ENCODE measurements around the gene ADAMTS15.

ADAMTS15 gene

DNA sequence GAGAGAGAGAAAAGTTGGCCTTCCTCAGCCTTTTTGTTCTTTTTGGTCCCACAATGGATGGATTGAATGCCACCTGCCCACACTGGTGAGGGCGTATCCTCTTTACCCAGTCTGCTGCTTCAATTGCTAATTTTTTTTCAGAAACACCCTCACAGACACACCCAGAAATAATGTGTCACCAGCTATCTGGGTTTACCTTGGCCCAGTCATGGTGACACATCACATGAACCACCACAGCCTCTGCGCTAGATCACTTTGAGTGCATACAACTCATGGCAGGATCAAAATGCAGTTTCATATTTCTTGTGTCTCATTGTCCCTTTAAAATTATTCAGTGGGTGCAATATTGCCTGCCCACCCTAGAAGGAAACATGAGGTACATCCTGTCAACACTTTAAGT, 63.3 kb downstream of the ADAMTS15 start:
- no peak for DNase-seq (ENCODE audit: low read depth in 3 of 3)

DNA sequence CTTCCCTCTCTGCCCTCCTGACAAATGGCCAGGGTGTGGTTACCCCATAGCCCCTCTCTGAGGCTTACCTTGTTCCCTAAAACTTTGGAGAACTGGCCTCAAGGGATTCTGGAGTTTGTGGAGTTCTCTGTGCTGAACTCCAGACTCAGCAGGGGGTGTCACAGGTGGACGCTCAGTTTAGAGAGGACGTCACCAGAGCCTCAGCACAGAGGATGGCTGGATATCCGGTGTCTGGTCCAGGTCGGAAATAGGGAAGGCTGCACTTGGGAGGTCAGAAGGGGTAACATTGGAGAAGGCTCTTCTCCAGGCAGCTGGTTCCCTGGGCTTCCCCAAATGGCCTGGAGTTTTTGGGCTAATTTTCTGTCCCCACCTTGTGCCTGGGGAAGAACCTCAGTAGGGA, 64.2 kb downstream of the ADAMTS15 start:
- DNase-seq (ENCODE audit: low read depth in 3 of 3) = no peak

DNA sequence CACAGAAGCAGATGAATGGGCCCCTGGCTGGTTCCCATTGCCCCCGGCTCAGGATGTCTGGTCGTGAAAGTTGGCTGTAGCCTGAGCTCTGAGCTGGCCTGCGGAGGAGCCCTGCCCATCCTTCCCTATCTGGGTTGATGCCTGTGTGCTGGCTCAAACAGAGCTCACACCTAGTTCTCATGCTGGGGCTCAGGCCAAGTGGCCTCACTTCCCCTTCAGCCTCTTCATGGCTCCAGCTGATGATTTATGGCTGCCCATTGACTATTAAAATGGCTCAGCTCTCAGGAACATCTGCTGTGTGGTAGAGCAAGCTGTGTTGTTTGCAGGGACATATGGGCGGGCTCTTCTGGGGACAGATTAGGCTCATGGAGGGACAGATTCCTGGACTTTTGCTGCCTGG, 64.7 kb downstream of the ADAMTS15 start:
- DNase-seq (ENCODE audit: low read depth in 3 of 3) = no peak

DNA sequence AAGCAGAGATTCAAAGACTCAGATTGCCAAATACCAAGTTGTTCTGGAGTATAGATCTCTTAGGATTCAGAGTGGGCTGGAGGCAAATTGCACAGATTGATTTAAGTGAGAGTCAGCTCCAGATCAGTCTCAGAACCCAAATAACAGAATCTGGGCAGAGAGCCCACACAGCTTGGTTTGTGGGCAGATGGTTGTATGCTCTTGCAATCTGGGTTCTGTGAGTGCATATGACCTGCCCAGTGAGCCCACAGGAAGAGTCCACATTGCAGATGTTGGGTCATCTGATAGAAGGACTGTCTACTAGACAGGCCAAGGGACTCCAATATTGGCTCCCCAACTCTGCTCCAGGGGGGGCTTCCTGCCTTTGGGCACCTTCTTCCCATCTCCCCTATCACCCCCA, 65.9 kb downstream of the ADAMTS15 start:
- DNase-seq (ENCODE audit: low read depth in 3 of 3) = no peak

DNA sequence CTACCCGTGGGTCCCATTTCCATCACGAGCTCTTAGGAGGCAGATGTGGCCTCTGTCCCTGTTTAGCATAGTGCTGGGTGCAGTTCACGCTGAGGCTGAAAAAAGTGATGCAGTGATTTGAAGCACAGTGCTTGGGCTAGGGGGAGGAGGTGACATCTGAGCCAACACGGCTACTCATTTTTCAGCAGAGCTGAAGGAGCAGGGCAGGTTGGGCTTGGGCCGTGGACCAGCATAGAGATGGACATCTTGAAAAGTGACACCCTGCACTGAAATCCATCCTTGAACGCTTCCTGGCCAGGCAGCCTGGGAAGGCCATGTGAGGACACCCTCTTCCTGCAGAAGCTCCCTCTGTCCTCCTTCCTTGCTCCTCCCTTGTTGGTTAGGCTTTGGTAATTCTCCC, 66.4 kb downstream of the ADAMTS15 start:
- no peak for DNase-seq (ENCODE audit: low read depth in 3 of 3)

DNA sequence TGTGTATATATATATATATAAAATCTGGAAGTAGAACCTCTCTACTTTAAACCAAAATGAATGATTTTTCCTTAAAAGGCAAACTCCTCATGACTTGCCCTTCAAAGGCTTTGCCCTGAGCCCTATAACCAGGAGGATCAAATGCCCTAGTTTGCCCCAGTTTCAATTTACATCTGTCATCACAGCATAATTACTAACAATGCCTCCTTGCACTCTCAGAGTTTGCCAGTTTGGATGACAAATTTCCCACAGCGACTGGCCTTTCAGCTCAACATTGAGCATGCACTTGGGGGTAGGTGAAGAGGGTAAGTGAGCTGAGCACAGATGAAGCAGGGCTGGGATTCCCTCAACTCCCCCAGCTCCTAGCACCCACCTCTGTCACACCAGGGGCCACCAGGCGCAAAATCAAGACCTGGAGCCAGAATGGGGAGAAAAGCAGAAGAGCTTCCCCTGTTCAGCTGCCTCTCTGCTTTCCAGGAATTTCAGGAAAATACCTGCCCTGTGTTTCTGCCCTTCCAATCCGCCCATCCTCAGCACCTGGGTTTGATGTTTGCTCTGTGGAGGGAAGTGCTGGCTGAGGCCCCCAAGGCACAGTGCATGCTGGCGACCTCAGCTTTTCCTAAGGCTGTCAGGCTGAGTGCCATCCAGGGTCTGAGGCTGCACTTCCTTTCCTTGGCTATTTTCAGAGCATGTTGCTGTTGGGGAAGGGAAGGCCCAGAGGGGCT, 67.5 kb downstream of the ADAMTS15 start:
- no peak for DNase-seq (ENCODE audit: low read depth in 3 of 3)

DNA sequence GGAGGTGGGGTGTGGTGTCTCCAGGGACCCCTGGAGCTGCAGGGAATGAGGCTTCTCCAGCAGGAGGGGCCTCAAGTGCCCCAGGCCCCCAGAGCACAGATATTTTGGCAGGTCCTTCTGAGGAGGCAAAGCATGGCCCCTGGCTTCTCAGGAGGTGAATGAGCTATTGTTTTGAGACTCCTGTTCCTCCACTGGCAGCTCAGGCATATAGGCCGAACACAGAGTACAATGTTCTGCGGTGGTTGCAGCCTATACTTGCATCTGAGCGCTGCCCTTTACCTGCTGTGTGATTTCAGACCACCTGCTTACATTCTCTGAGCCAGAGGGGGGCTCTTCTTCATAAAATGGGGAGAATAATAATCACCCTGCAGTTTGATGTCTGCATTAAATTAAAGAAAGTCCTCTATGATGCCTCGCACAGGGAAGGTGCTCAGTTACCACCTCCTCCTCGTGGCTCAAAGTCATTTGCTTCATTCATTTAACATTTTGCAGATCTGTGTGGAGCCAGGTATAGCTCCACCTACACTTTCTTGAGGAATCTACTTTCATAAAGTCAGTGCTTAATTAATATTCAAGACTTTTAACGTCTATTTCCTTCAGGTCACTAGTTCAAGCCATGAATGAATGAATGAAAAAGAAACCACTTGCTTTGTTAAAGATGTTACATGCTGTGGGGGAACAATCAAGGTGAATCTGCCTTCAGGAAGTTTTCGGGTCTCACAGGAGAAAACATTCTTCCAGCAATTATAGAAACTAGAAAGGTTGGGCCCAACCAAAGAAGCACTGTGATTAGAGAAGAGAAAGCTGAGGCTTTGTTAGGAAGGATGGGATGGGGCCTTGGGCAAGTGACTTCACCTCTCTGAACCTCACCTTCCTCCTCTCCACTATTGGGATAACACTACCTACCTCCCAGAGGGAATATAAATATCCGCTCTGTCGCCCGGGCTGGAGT, 68.4 kb downstream of the ADAMTS15 start:
- no peak for DNase-seq (ENCODE audit: low read depth in 3 of 3)

DNA sequence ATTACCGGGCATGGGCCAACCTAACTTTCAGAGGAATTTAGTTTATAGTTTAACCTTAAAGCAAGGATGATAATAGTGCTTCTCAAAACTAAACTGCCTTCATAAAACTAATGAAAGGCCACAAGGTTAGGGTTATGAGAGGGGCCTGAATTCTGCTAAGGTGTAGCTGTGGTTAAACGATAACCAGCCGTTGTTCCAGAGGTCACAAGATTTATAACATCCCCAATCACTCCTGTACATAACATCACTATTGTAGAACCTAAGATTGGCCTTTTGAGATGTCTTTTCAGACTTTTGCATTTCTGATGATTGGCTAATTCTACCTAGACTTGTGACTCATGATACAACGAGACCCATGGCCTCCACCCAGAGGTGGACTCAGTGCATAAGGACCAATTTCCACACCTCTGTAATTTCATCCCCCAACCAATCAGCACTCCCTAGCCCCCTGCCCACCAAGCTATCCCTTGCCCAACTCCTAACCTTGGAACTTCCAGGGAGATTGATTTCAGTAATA, 69.8 kb downstream of the ADAMTS15 start:
- no peak for DNase-seq (ENCODE audit: low read depth in 3 of 3)

DNA sequence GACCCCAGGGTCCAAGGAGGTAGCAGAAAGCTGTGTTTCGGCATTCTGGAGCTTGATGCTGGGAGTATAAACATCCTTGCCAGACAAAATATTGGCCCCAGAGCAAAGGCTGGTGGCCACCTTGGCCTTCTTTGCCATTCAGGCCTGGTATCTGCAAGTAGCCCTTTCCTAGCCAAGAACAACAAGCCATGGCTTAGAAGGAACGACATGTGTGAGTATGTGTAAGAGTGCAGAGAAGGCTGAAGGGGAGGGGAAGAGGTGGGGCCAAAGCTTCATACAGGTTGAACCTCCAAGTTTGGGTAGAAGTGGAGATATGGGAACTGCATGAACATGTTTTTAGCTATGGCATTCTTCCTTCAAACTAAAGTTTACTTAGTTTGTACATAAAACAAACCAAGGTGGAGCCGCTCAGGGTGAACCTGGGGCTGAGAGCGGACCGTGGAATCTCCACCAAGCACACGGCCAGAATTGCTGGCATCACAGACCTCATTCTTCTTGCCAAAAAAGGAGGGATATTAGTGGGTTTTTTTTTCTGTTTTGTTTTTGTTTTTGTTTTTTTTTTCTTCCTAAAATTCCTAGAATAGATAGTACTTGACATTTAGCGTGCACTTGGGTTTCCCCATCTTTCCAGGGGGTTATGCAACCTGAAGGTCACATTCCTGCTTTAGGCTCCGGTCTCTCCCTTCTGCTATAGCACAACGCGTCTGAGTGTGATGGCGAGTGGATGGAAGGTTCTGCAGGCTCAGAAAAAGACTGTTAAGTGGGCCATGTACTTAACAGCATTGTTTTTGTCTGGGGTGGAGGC, 70.9 kb downstream of the ADAMTS15 start:
- DNase-seq (ENCODE audit: low read depth in 3 of 3) = no peak

DNA sequence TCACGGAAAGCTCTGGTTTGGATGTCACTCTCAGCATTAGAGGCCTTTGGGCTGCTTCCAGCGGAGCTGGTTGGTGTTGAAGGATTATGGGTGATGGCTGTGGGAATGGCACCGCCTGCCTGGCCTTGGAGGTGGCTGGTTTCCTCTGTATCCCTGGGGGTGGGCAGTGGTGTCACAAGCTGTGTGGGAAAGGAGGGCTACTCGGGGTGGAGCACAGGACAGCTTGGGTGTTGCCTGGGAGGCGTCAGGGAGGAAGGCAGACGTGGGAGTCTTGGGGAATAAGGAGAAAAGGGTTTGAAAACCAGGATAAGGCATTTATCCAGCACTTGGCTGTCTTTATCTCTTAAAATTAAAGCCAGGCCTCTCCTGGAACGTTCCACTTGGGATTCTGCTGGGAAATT, 71.8 kb downstream of the ADAMTS15 start:
- no peak for DNase-seq (ENCODE audit: low read depth in 3 of 3)

DNA sequence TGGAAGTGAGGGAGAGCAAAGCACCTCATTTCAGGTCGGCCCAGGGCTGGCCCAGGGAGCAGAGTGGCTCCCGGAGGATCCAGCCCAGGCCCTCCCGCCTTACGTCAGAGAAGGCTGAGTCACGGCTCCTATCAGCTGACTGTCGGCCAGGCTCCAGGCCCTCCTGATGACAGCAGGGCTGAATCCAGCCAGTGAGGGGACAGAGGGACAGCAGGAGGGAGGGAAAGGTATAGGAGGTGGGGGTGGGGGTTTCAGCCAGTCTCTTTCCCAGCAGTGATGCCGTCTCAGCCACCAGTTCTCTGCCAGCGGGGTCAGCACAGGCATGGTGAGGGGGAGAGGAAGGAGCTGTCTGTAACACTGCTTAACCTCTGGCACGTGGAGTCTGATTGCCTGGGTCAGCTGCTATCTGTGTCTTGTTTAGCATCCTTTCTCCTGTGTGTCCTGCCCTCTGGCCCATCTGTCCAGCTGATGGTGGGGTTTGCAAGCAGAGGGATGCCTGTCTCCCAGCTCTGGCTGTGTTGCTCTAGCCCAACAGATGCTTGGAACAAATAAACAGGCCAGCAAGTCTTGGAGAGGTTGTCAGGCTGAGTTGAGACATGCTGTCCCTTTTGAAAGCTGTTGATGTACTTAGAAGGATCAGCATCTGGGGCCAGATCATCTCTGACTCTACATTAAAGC, 74.0 kb downstream of the ADAMTS15 start:
- no peak for DNase-seq (ENCODE audit: low read depth in 3 of 3)

DNA sequence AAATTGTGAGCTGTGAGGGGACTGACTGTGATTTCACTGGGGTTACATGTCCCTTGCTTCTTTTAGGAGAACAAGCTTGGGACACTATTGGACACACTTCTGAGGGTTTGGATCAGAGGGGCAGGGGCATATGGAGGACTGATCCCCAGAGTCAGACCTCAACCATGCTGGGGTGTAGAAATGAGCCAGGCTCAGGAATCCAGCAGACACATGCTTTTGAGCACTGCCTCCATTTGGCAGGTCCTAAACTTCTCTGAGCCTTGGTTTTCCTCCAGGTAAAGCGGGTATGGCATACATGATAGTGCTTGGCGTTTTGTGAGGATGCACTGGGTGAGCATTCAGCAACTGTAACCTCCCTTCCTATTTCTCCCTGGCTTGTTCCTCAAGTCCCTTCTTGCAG, 74.7 kb downstream of the ADAMTS15 start:
- no peak for DNase-seq (ENCODE audit: low read depth in 3 of 3)

DNA sequence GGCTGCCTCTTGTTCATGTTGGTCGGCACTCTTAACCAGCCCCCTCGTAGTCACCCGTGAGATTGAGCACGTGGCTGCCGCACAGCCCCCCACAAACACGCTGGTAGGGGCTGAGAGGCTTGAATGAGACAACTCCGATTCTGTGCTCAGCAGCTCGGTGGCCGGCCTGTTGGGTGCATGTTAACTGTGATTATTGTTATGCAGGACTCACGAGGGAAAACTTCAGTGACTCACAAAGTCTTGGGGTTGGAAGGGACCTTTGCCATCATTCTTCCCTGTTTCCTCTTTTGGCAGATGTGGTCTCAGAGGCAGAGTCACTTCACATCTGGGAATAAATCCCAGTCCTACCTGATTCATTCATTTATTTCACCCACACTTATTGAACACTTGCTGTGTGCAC, 75.2 kb downstream of the ADAMTS15 start:
- DNase-seq (ENCODE audit: low read depth in 3 of 3) = no peak

DNA sequence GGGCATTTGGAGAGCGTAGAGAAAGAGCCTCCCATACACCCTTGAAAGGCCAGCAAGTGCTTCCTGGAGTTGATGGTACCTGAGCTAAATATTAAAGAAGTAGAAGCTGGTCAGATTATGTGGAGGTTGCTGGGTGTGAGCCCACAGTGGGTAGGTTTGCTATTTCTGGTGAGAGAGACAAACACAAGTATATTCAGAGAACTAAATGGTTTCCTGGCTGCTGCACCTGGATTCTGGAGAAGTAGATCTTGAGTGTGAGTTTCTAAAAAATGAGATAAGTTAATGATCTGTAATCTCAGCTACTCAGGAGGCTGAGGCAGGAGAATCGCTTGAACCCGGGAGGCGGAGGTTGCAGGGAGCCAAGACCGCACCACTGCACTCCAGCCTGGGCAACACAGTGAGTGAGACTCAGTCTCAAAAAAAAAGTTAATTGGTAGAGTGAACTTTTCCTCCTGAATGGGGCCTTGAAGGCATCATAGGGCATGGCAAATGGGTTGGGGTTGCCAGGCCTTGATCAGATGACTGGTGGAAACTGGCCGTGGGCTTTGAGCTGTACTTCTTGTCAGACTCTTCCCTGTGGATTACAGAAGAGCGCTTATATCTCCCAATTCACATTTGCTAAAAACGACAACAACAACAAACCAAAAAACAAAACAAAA, 75.8 kb downstream of the ADAMTS15 start:
- no peak for DNase-seq (ENCODE audit: low read depth in 3 of 3)

DNA sequence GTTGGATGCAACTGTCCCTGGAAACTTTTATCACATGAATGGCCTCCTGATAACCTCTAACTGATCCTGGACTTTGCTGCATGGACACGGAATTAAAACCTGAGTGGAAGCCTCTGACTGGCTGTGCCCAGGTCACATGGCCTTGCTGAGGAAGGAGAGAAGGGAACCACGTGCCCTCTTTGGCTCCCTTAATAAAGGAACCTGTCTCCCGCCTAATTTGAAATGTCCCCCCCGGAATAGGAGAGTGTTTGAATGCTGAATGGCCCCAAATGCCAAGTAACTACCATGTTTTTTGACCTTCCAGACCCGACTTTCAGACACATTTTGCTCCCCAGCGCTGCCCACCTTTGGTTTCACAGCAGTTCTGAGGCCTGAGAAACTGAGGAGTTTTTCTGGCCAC, 76.9 kb downstream of the ADAMTS15 start:
- no peak for DNase-seq (ENCODE audit: low read depth in 3 of 3)
